ENCODE data around the gene VSIG2. TPM values are rescaled to one million over a fixed set of nuclear protein-coding genes. Genes with fewer than 3 reads are reported as not detected.

The VSIG2 gene
- polyA plus RNA-seq, 1 donor from 2014 or later, result not detected

GRCh38 chr11:124758355-124759265, 6.6 kb upstream of the VSIG2 start:
- peak overlapping the region in 2 of 3 donors; percentile 63 to 94 for H3K27ac Mint-ChIP-seq

GRCh38 chr11:124757320-124757719, 5.3 kb upstream of the VSIG2 start:
- peak overlapping the region in 1 of 4 donors; percentile 36 for H3K4me3 Mint-ChIP-seq
- H3K27me3 Mint-ChIP-seq, result peaks cover 30% of the 10 kb centered on the region
- peak overlapping the region in 1 of 3 donors; percentile 50 for H3K27ac Mint-ChIP-seq
- H3K4me1 Mint-ChIP-seq, result peaks cover 11 to 29% (median 18%) of the 10 kb centered on the region in 3 donors
- H3K36me3 Mint-ChIP-seq, result no peaks in the 10 kb centered on the region
- H3K9me3 Mint-ChIP-seq, result no peaks in the 10 kb centered on the region

More at GRCh38 chr11:124758355-124759265, 6.6 kb upstream of the VSIG2 start:
- Mint-ChIP-seq H3K4me3 (peak overlapping the region; percentile 18 to 90 (median 86)), H3K9me3 (no peaks in the 10 kb centered on the region), H3K4me1 (peaks cover 16 to 36% (median 23%) of the 10 kb centered on the region in 3 donors), H3K36me3 (no peaks in the 10 kb centered on the region), H3K27me3 (peaks cover 30% of the 10 kb centered on the region)

- Mint-ChIP-seq H3K27me3 (peaks cover 30% of the 10 kb centered on the region), H3K4me3 (peak overlapping the region in 1 of 4 donors; percentile 36), H3K27ac (peak overlapping the region in 1 of 3 donors; percentile 65), H3K36me3 (no peaks in the 10 kb centered on the region), H3K4me1 (peaks cover 11 to 29% (median 18%) of the 10 kb centered on the region in 3 donors), H3K9me3 (no peaks in the 10 kb centered on the region)
Measured at GRCh38 chr11:124756753-124757227, 4.7 kb upstream of the VSIG2 start.

- H3K4me3 Mint-ChIP-seq, result no peak overlapping the region
- H3K9me3 Mint-ChIP-seq, result no peaks in the 10 kb centered on the region
- peaks cover 11 to 23% (median 18%) of the 10 kb centered on the region in 3 donors for H3K4me1 Mint-ChIP-seq
- peak overlapping the region in 1 of 3 donors; percentile 65 for H3K27ac Mint-ChIP-seq
- H3K36me3 Mint-ChIP-seq, result no peaks in the 10 kb centered on the region
- peaks cover 30% of the 10 kb centered on the region for H3K27me3 Mint-ChIP-seq
Measured at GRCh38 chr11:124756033-124756752, 4.1 kb upstream of the VSIG2 start.

GRCh38 chr11:124754710-124755109, 2.7 kb upstream of the VSIG2 start:
- Mint-ChIP-seq H3K36me3 (peaks cover 2% of the 10 kb centered on the region), H3K9me3 (no peaks in the 10 kb centered on the region), H3K27me3 (peaks cover 25% of the 10 kb centered on the region), H3K4me3 (no peak overlapping the region), H3K4me1 (peaks cover 12 to 19% (median 15%) of the 10 kb centered on the region in 3 donors), H3K27ac (no peak overlapping the region)

GRCh38 chr11:124754309-124754708, 2.3 kb upstream of the VSIG2 start:
- Mint-ChIP-seq H3K9me3 (no peaks in the 10 kb centered on the region), H3K27me3 (peaks cover 25% of the 10 kb centered on the region), H3K27ac (peak overlapping the region in 1 of 3 donors; percentile 15), H3K36me3 (peaks cover 2% of the 10 kb centered on the region), H3K4me3 (no peak overlapping the region), H3K4me1 (peaks cover 12 to 21% (median 16%) of the 10 kb centered on the region in 3 donors)

- Mint-ChIP-seq H3K27ac (peak overlapping the region in 2 of 3 donors; percentile 15 to 36), H3K4me1 (peaks cover 16 to 20% (median 17%) of the 10 kb centered on the region in 3 donors), H3K27me3 (peaks cover 20% of the 10 kb centered on the region), H3K4me3 (no peak overlapping the region), H3K36me3 (peaks cover 2% of the 10 kb centered on the region), H3K9me3 (no peaks in the 10 kb centered on the region)
Measured at GRCh38 chr11:124753624-124754023, 1.6 kb upstream of the VSIG2 start.

GRCh38 chr11:124753205-124753604, 1.1 kb upstream of the VSIG2 start:
- Mint-ChIP-seq H3K36me3 (peaks cover 2% of the 10 kb centered on the region), H3K27me3 (peaks cover 18% of the 10 kb centered on the region), H3K27ac (peak overlapping the region in 1 of 3 donors; percentile 36), H3K4me1 (peaks cover 14 to 18% (median 15%) of the 10 kb centered on the region in 3 donors), H3K4me3 (no peak overlapping the region), H3K9me3 (no peaks in the 10 kb centered on the region)

GRCh38 chr11:124752471-124753102, 532 bp upstream of the VSIG2 start:
- H3K27me3 Mint-ChIP-seq, result peaks cover 15% of the 10 kb centered on the region
- peaks cover 2% of the 10 kb centered on the region for H3K36me3 Mint-ChIP-seq
- peaks cover 12 to 17% (median 16%) of the 10 kb centered on the region in 3 donors for H3K4me1 Mint-ChIP-seq
- H3K4me3 Mint-ChIP-seq, result no peak overlapping the region
- no peaks in the 10 kb centered on the region for H3K9me3 Mint-ChIP-seq
- no peak overlapping the region for H3K27ac Mint-ChIP-seq

GRCh38 chr11:124751391-124751740, 689 bp downstream of the VSIG2 start:
- H3K27ac Mint-ChIP-seq, result no peak overlapping the region
- H3K4me1 Mint-ChIP-seq, result peaks cover 12 to 16% (median 13%) of the 10 kb centered on the region in 3 donors

GRCh38 chr11:124749912-124750311, 2.1 kb downstream of the VSIG2 start:
- Mint-ChIP-seq H3K9me3 (no peaks in the 10 kb centered on the region), H3K4me1 (peaks cover 12 to 19% (median 15%) of the 10 kb centered on the region in 3 donors), H3K4me3 (peak overlapping the region in 3 of 4 donors; percentile 44 to 65 (median 59)), H3K27ac (no peak overlapping the region), H3K36me3 (peaks cover 2% of the 10 kb centered on the region), H3K27me3 (peaks cover 9% of the 10 kb centered on the region)

More at GRCh38 chr11:124751391-124751740, 689 bp downstream of the VSIG2 start:
- peaks cover 2% of the 10 kb centered on the region for H3K36me3 Mint-ChIP-seq
- H3K4me3 Mint-ChIP-seq, result no peak overlapping the region
- no peaks in the 10 kb centered on the region for H3K9me3 Mint-ChIP-seq
- H3K27me3 Mint-ChIP-seq, result peaks cover 9% of the 10 kb centered on the region

- H3K27me3 Mint-ChIP-seq, result peaks cover 10% of the 10 kb centered on the region
- peak overlapping the region in 2 of 3 donors; percentile 63 to 83 for H3K27ac Mint-ChIP-seq
- H3K9me3 Mint-ChIP-seq, result no peaks in the 10 kb centered on the region
- peaks cover 12 to 19% (median 15%) of the 10 kb centered on the region in 3 donors for H3K4me1 Mint-ChIP-seq
- H3K36me3 Mint-ChIP-seq, result peaks cover 2% of the 10 kb centered on the region
- H3K4me3 Mint-ChIP-seq, result peak overlapping the region in 2 of 4 donors; percentile 73 to 81
Measured at GRCh38 chr11:124748481-124749343, 3.3 kb downstream of the VSIG2 start.

GRCh38 chr11:124748100-124748418, 4.0 kb downstream of the VSIG2 start:
- Mint-ChIP-seq H3K9me3 (no peaks in the 10 kb centered on the region), H3K27me3 (peaks cover 13% of the 10 kb centered on the region), H3K4me3 (peak overlapping the region in 2 of 4 donors; percentile 73 to 81), H3K4me1 (peaks cover 12 to 19% (median 15%) of the 10 kb centered on the region in 3 donors), H3K36me3 (peaks cover 2% of the 10 kb centered on the region), H3K27ac (no peak overlapping the region)
